Prostate gland (tissue), 2 donors: ENCODE results near the gene NFATC1.

Experiments
- CTCF ChIP-seq, 4 experiments: fragments of 200-600 bp in 2 of 4; fragments of 450-650 bp in 2 of 4; sonication (generic) in 2 of 4; IDR thresholded peaks; 1 replicate in 3 of 4; 2 replicates in 1 of 4; pipeline ENCODE4 v1.5.1; 2016 to 2019; ENCODE audit warnings: antibody characterized with exemption in 4 of 4, mild to moderate bottlenecking in 2 of 4, moderate library complexity in 2 of 4
- POLR2A ChIP-seq: fragments of 450-650 bp; IDR thresholded peaks from one replicate; pipeline ENCODE4 v1.6.1; 2016; ENCODE audit warnings: antibody characterized with exemption, mild to moderate bottlenecking

- TF ChIP-seq CTCF (IDR thresholded peaks at IDR 0.05) = no peak
- TF ChIP-seq POLR2A = no peak
Observed at GRCh38 chr18:79377187-79377891, 18.4 kb upstream of the NFATC1 start.
